RCC 7860 (cell line): ENCODE data around the gene KRT77.
"Not testable (repeated sequence)": the region's sequence is repeated elsewhere in the genome, so short reads cannot be mapped to it uniquely, and the experiment has no call there.

Source experiments
- DNase-seq: peaks from one replicate; pipeline ENCODE4 v3.0.0-alpha.2; 2015; ENCODE audit warnings: low spot score
- FAIRE-seq: peaks from 2 replicates; lab custom pipeline; 2012; peaks lifted over from hg19 to GRCh38; lab: Jason Lieb, UNC

The KRT77 gene

GRCh38 chr12:52703424-52703823 lies at the start of gene KRT77:
Gene KRT77, minus strand, starts transcription at chr12:52703524. Its CDS starts 90 bp downstream, at chr12:52703434.
- DNase-seq (no peak), FAIRE-seq (no peak)

DNA sequence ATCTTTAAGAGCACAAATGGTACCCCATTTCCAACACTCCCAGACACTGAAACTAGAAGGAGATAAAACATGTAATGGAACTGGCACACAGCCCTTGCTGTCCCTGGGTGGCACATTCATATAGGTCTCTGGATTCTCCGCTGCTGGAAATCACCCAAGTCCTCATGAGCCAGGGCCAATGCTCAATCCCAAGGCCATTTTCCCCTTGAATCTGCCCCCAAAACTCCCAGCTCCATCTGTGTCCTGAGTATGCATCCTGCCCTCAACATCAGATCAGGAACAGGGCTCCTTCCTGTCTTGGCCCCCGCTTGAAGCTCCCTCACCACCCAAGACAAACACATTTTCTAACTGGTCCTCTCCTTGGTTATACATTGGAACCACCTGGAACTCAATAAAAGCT lies 49.2 kb upstream of the KRT77 start:
- FAIRE-seq = no peak
- DNase-seq = no peak

DNA sequence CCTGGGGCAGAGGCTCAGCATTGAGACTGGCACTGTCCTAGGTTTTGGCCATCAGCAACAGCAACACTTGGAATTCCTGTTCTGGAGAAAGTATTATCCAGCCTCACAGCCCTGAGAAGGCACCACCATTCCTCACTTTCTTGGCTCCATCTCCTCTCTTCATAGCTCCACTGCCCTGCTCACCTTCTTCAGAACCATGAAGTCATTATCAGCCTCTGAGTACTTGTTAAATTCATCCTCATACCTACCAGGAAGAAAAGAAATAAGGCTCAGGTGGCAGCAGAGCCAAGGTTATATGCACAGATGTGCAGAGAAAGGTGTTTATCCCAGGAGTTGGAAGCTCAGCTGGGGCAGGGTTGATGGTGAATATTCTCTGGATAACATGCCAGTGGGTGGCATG lies 48.5 kb upstream of the KRT77 start:
- FAIRE-seq (no peak), DNase-seq (no peak)

DNA sequence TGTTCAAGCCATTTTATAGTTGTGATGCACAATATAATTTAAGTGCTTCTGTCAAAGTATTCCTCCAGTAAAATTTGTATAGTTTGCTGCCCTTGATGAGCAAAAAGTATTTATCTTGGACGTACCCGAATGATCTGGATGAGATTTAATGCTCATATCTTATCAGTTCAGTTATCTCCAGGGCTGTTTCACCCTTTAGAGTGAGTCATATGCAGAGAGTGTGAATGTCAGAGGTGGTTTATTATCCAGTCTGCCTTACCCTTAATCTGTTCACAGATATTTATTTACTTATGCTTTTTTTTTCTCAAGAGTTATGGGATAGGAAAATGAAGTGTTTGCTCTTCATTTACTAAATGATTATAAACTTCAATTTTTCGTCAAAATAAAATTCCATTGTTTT lies 47.2 kb upstream of the KRT77 start:
- DNase-seq, FAIRE-seq: not testable (repeated sequence)

GRCh38 chr12:52749827-52750226 lies 46.5 kb upstream of the KRT77 start:
- FAIRE-seq = no peak
- DNase-seq = no peak

DNA sequence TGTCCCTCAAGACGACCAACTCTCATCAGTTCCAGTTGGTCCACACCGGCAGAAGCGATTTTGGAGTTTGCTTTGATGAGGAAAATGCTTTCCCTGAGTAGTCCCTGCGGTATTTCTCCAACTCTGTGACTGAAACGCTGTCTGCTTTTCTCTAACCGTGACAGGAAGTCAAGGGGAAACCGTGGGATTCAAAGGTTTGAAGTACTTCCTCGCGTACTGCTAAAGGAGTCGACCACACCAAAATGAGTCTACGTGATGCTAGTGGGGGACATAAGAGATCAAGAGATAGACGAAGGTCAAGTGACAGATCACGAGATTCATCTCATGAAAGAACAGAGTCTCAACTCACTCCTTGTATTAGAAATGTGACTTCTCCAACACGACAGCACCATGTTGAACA lies 45.3 kb upstream of the KRT77 start:
- DNase-seq (no peak), FAIRE-seq (no peak)

DNA sequence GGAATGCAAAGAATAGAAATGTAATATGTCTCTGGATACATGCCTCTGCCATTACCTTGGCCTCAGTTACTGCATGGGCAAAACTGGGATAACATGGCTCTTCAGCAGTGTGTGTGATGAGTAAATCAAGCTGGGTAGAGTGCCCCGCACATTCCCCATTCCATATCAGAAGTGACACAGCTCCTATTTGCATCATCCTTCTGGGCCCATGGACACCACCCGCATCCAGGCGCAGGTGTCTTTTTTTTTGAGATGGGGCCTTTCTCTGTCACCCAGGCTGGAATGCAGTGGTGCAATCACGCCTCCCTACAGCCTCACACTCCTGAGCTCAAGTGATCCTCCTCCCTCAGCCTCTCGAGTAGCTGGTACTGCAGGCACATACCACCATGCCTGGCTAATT lies 42.2 kb upstream of the KRT77 start:
- FAIRE-seq (no peak), DNase-seq (no peak)

GRCh38 chr12:52744493-52745156 lies 41.3 kb upstream of the KRT77 start:
- FAIRE-seq (no peak), DNase-seq (no peak)

DNA sequence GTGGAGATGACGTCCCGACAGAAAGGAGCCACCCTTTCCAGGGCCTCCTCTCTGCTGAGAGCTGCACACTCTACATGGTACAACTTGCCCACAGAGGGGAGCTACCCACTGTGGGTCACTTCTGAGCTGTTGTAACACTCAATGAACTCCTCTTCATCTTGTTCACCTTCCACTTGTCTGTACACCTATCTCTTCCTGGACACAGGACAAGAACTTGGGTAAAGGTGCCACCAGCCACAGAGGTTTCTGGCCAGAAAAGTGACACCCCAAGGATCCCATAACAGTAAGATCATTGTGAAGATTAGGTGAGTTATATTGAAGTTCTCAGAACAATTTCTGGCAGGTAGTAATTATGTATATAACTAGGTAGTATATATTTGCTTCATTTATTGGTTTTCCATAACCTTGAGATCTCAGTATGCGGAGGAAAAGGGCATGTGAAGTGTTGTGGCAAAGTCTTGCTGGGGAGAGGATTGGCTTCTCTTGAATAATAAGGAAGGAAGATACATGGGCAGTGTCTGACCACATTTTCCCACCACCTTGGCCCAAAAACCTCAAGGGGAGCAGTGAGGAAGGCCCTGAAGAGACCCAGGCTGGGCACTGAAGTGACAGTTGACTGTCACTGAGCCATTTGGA lies 39.6 kb upstream of the KRT77 start:
- FAIRE-seq (no peak), DNase-seq (no peak)

- DNase-seq (no peak), FAIRE-seq (no peak)
Observed at GRCh38 chr12:52742196-52742580, 38.9 kb upstream of the KRT77 start.

DNA sequence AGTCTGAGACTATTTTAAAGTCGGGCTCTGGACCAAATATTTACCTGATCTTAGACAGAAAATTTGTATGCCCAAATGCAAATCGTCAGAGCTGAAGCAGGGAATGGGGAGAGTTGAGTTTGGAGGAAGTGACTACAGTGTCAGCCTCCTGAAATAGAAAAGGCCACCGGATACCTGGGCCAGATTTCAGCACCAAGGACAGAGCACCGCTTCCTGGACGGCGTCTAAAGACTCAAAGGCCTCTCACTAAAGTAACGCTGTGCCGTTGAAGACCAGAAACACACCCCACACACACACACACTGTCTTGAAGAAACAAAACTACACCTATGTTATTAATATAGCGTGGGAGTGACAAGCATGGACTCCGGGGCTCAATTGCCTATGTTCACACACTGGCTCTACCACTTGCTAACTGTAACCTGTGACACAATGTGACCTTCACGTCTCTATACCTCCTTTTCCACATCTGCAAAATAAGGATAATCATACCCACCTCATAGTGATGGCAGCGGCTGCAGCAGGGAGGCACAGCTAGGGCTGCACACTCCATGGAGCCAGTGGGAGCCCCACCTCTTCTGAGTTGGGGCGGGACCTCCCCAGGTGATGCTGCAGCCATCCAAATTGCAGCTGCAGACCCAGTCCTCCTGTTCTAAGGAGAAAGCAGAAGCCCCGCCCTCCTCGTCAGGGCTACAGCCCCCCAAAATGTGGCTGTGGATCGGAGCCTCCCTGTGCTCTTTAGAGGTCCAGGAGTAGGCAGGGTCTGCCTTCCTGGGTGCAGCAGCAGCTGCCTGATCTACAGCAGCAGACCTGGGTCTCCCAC lies 38.3 kb upstream of the KRT77 start:
- no peak for FAIRE-seq

DNA sequence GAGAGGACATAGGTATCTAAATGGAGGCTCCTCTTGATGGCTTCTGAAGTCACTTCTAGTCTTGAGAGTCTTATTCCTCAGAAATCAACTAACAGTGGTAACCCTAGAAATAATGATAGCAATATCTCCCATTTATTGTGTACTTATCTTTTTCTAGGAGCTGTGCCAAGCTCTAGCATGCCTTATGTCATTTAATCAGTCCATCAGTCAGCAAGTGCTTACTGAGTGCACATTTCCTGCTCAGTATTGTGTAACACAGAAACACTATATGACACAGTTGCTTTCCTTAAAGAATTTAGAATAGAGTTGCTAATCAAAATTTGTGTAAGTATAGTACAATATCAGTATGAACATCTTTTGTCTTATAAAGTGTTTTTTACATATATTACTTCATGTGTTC lies 37.3 kb upstream of the KRT77 start:
- no peak for FAIRE-seq
- no peak for DNase-seq

More for the DNA sequence above, 38.3 kb upstream of the KRT77 start:
- peak; percentile 10 for DNase-seq

GRCh38 chr12:52739963-52740362 lies 36.6 kb upstream of the KRT77 start:
- no peak for DNase-seq
- no peak for FAIRE-seq

DNA sequence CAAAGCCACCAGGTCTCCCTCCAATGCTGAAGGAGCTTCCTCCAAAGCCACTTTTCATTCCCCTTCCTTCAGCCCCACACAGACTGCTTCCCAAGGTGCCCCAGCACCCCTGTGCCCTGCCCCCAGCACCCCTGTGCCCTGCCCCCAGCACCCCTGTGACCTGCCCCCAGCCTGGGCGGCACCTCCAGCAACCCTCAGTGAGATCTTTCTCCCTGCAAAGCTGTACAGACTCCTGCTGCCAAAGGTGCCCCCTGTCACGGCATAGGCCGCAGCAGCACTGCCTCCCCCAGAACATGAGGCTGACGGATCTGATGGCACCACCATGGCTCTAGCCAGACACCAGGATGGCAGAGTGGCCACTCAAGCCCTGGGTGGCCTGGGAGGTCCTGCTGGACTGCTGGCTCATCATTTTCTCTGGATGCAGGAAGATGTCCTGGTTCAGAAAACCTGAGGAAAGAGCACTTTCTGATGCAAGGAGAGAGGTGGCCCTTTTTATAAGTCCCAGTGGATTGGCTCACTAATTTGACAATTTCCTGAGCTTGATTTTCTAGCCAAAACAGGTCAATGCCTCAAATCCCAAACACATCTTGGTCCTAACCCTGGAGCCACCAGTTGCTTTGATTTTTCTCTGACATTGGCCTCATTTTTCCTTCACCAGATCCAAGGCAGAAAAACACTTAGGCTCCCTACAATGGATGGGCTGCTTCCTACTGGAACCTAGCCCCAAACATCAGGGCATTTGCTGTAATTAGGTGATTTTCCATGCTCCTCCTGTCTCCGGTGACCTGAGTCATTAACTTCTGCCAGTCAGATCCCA lies 32.7 kb upstream of the KRT77 start:
- no peak for DNase-seq
- no peak for FAIRE-seq

DNA sequence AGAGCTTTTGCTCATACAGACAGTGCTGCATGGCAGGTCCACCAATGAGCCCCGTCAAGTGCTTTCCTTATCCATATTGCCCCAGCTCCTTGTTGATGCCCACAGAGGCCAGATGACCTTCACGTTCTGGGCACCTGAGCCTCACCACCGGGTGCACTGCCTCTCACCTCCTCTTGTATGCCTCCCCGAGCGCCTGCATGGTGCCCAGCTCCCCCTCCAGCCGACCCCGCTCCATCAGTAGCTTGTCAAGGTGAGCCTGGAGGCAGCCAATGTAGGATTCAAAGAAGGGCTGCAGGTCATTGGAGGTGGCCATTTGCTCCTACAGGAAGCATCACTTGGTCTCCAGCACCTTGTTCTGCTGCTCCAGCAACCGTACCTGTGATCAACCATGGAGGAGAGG lies 31.8 kb upstream of the KRT77 start:
- DNase-seq (no peak), FAIRE-seq (no peak)

DNA sequence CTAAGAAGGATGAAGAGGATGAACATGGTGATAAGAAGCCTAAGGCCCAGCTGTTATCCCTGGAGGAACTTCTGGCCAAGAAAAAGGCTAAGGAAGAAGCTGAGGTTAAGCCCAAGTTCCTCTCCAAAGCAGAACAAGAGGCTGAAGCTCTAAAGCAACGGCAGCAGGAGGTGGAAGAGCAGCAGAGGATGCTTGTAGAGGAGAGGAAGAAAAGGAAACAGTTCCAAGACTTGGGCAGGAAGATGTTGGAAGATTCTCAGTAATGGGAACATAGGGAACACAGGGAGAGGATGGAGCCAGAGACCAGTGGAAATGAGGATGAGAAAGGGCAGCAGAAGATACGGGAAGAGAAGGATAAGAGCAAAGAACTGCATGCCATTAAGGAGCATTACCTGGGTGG lies 27.5 kb upstream of the KRT77 start:
- DNase-seq (no peak), FAIRE-seq (no peak)

- DNase-seq (no peak), FAIRE-seq (no peak)
Observed at GRCh38 chr12:52730383-52730782, 27.1 kb upstream of the KRT77 start.

DNA sequence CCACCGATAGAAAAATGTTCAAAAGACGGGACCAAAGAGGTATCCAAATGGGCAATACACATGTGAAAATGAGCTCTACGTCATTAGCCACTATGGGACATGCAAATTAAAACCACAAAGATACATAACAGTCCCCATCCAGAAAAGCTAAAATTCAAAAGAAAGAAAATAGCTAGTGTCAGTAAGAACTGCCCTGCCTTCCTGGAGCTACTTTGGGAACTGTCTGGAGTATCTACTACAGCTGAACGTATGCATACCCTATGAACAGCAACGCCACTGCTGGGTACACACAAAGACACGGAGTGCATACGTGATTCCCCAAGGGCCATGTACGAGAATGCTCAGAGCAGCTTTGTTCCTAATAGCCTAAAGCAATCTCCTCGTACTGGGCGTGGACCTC lies 25.8 kb upstream of the KRT77 start:
- DNase-seq (no peak), FAIRE-seq (no peak)

- FAIRE-seq (no peak), DNase-seq (no peak)
Observed at GRCh38 chr12:52728374-52728773, 25.1 kb upstream of the KRT77 start.

- FAIRE-seq (no peak), DNase-seq (no peak)
Observed at GRCh38 chr12:52727037-52727436, 23.7 kb upstream of the KRT77 start.

GRCh38 chr12:52726451-52726850 lies 23.1 kb upstream of the KRT77 start:
- no peak for DNase-seq
- no peak for FAIRE-seq
